Peyer's patch (tissue), 4 donors: ENCODE results near the gene TFPT.

Source experiments
- CTCF ChIP-seq, 6 experiments: fragments of 450-650 bp in 4 of 6; fragments of 200-600 bp in 2 of 6; sonication (generic) in 1 of 6; IDR thresholded peaks; one replicate each; pipeline ENCODE4 v1.5.1; 2017 to 2019; ENCODE audit warnings: antibody characterized with exemption in 6 of 6, mild to moderate bottlenecking in 3 of 6, moderate library complexity in 1 of 6
- POLR2A ChIP-seq, 2 donors: fragments of 450-650 bp; IDR thresholded peaks; one replicate each; pipeline ENCODE4 v1.5.1; 2017; ENCODE audit warnings: antibody characterized with exemption in 2 of 2, mild to moderate bottlenecking in 2 of 2, moderate library complexity in 2 of 2

DNA sequence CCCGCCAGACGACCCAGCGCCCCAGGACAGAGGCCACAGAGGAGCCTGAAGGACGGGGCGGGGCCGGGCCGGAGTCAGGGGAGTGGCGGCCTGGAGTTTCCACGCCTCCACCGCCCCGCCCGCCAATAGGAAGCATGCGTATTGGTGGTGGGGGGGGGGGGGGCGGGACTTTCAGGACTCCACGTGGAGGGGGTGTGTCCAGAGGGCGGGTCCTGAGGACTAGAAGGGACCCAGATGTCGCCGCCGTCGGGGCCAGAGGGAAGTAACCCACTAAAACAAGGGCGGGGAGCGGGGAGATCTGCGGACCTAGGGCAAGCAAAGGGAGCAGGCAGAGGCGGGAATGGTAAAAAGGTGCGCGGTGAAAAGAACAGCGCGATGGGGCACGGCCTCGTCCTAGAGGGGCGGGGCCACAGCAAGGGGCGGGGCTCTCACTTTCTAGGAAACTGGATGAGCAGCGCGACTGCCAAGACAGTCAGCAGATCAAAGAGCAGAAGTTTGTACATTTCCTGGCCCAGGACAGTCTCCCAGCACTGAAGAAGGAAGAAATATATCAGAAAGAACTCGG is 46.9 kb upstream of the TFPT start:
- TF ChIP-seq CTCF (IDR thresholded peaks at IDR 0.05) (no peak), POLR2A (IDR thresholded peaks at IDR 0.05) (peak in 1 of 2 donors; percentile 60)
